ENCODE measurements around the gene SLC19A1.

Gene SLC19A1

GRCh38 chr21:45522381-45522780 lies 19.9 kb downstream of the SLC19A1 start:
- peaks cover 53% of the 10 kb centered on the region for H3K9me3 Mint-ChIP-seq
- TF ChIP-seq CTCF (IDR thresholded peaks at IDR 0.05; ENCODE audit: unreplicated experiment in 3 of 3) = no peak
- no peak overlapping the region for H3K4me3 Mint-ChIP-seq
- H3K27me3 Mint-ChIP-seq (ENCODE audit: low read depth) = peaks cover 4% of the 10 kb centered on the region
- H3K36me3 Mint-ChIP-seq (ENCODE audit: low read depth) = peaks cover 66% of the 10 kb centered on the region
- no peaks in the 10 kb centered on the region for H3K4me1 Mint-ChIP-seq
- no peak overlapping the region for H3K27ac Mint-ChIP-seq

GRCh38 chr21:45521241-45521640 lies 21.0 kb downstream of the SLC19A1 start:
- Mint-ChIP-seq H3K4me3 (no peak overlapping the region), H3K9me3 (peaks cover 53% of the 10 kb centered on the region), H3K27ac (no peak overlapping the region), H3K27me3 (ENCODE audit: low read depth) (peaks cover 4% of the 10 kb centered on the region), H3K4me1 (no peaks in the 10 kb centered on the region), H3K36me3 (ENCODE audit: low read depth) (peaks cover 70% of the 10 kb centered on the region)
- TF ChIP-seq CTCF (IDR thresholded peaks at IDR 0.05; ENCODE audit: unreplicated experiment in 3 of 3) = no peak

GRCh38 chr21:45519182-45519581 lies 23.1 kb downstream of the SLC19A1 start:
- peaks cover 4% of the 10 kb centered on the region for H3K27me3 Mint-ChIP-seq (ENCODE audit: low read depth)
- peaks cover 53% of the 10 kb centered on the region for H3K9me3 Mint-ChIP-seq
- peaks cover 70% of the 10 kb centered on the region for H3K36me3 Mint-ChIP-seq (ENCODE audit: low read depth)
- H3K4me1 Mint-ChIP-seq = no peaks in the 10 kb centered on the region
- no peak overlapping the region for H3K27ac Mint-ChIP-seq
- H3K4me3 Mint-ChIP-seq = no peak overlapping the region
- TF ChIP-seq CTCF (IDR thresholded peaks at IDR 0.05; ENCODE audit: unreplicated experiment in 3 of 3) = no peak

- H3K27me3 Mint-ChIP-seq (ENCODE audit: low read depth) = peaks cover 4% of the 10 kb centered on the region
- H3K9me3 Mint-ChIP-seq = peaks cover 53% of the 10 kb centered on the region
- no peak overlapping the region for H3K4me3 Mint-ChIP-seq
- H3K36me3 Mint-ChIP-seq (ENCODE audit: low read depth) = peaks cover 70% of the 10 kb centered on the region
- no peak overlapping the region for H3K27ac Mint-ChIP-seq
- TF ChIP-seq CTCF (IDR thresholded peaks at IDR 0.05; ENCODE audit: unreplicated experiment in 3 of 3) = no peak
- no peaks in the 10 kb centered on the region for H3K4me1 Mint-ChIP-seq
Measured at GRCh38 chr21:45518742-45519141, 23.5 kb downstream of the SLC19A1 start.

GRCh38 chr21:45517249-45518065 lies 24.8 kb downstream of the SLC19A1 start:
- peaks cover 46% of the 10 kb centered on the region for H3K9me3 Mint-ChIP-seq
- H3K27me3 Mint-ChIP-seq (ENCODE audit: low read depth) = peaks cover 4% of the 10 kb centered on the region
- no peak for TF ChIP-seq CTCF (IDR thresholded peaks at IDR 0.05; ENCODE audit: unreplicated experiment in 3 of 3)
- H3K4me3 Mint-ChIP-seq = no peak overlapping the region
- no peak overlapping the region for H3K27ac Mint-ChIP-seq
- no peaks in the 10 kb centered on the region for H3K4me1 Mint-ChIP-seq
- H3K36me3 Mint-ChIP-seq (ENCODE audit: low read depth) = peaks cover 60% of the 10 kb centered on the region

- peaks cover 52% of the 10 kb centered on the region for H3K36me3 Mint-ChIP-seq (ENCODE audit: low read depth)
- TF ChIP-seq CTCF (IDR thresholded peaks at IDR 0.05; ENCODE audit: unreplicated experiment in 3 of 3) = no peak
- peaks cover 4% of the 10 kb centered on the region for H3K27me3 Mint-ChIP-seq (ENCODE audit: low read depth)
- H3K9me3 Mint-ChIP-seq = peaks cover 39% of the 10 kb centered on the region
- no peaks in the 10 kb centered on the region for H3K4me1 Mint-ChIP-seq
- H3K27ac Mint-ChIP-seq = no peak overlapping the region
- no peak overlapping the region for H3K4me3 Mint-ChIP-seq
Measured at GRCh38 chr21:45516671-45517151, 25.5 kb downstream of the SLC19A1 start.
